Activated CD8-positive, alpha-beta T cell treated with anti-CD3 and anti-CD28 coated beads for 36 hours (primary cell): ENCODE results near the gene TACR1. TPM values are rescaled to one million over a fixed set of nuclear protein-coding genes. Genes with fewer than 3 reads are reported as not detected.

Source experiments
- ATAC-seq: fragments of 200-7000 bp; cut with Tn5 transposase; one replicate; pipeline ENCODE4 v1.10.0; 2021; ENCODE audit warnings: mild to moderate bottlenecking, moderate library complexity
- CTCF ChIA-PET: fragments of 350-600 bp; sonication (Branson Sonifier 250); formaldehyde crosslinking; loops from one replicate; lab custom pipeline; 2021; ENCODE audit warnings: antibody characterized with exemption; lab: Charles Lee
- POLR2A ChIA-PET: fragments of 350-600 bp; sonication (Branson Sonifier 250); formaldehyde crosslinking; loops from one replicate; lab custom pipeline; 2021; ENCODE audit warnings: antibody characterized with exemption; lab: Charles Lee
- DNase-seq: peaks from one replicate; pipeline ENCODE4 v3.0.0-alpha.2; 2020
- H3K27ac Mint-ChIP-seq: one replicate; pipeline ENCODE4 v1.8.0; 2021; ENCODE audit warnings: mild to moderate bottlenecking, mixed read lengths
- H3K27me3 Mint-ChIP-seq: one replicate; pipeline ENCODE4 v1.8.0; 2021; ENCODE audit warnings: mixed read lengths
- H3K36me3 Mint-ChIP-seq: one replicate; pipeline ENCODE4 v1.8.0; 2021; ENCODE audit warnings: low read depth, mixed read lengths
- H3K4me1 Mint-ChIP-seq: one replicate; pipeline ENCODE4 v1.8.0; 2021; ENCODE audit warnings: low read depth, mixed read lengths
- H3K4me3 Mint-ChIP-seq: one replicate; pipeline ENCODE4 v1.8.0; 2021; ENCODE audit warnings: mild to moderate bottlenecking, moderate library complexity, mixed read lengths
- H3K9me3 Mint-ChIP-seq: one replicate; pipeline ENCODE4 v1.8.0; 2021; ENCODE audit warnings: mixed read lengths
- CTCF ChIP-seq: fragments of 200-600 bp; IDR thresholded peaks from one replicate; pipeline ENCODE4 v1.8.0; 2022; ENCODE audit warnings: antibody characterized with exemption, mild to moderate bottlenecking
- intact Hi-C: fragments of 100-400 bp; cut with micrococcal nuclease; formaldehyde crosslinking; loops from one replicate; pipeline ENCODE4 v1.10.0; 2022
- total RNA-seq, 2 experiments: library from RNA; stranded (reverse); gene quantifications; one replicate each; pipeline ENCODE4 v1.2.3, GENCODE V29; 2021

Gene TACR1
- total RNA-seq, 2 experiments from 2014 or later: not detected

GRCh38 chr2:75047189-75047991 lies 151.9 kb downstream of the TACR1 start:
- ATAC-seq: no peak
- ChIA-PET CTCF (no interaction called here), POLR2A (interaction anchor here (0.6 to 0.7 kb wide), 2 partner anchors 31 to 98 kb away, joined by 3 read pairs; no protein-coding TSS in a partner anchor)
- Mint-ChIP-seq H3K36me3 (no peaks in the 10 kb centered on the region), H3K4me3 (no peak overlapping the region), H3K4me1 (no peaks in the 10 kb centered on the region), H3K27ac (no peak overlapping the region), H3K9me3 (no peaks in the 10 kb centered on the region), H3K27me3 (no peaks in the 10 kb centered on the region)
- no peak for DNase-seq
- no peak for TF ChIP-seq CTCF
- intact Hi-C loops: no loop called here

- H3K4me1 Mint-ChIP-seq: no peaks in the 10 kb centered on the region
- ATAC-seq (no peak), DNase-seq (no peak)
- no peaks in the 10 kb centered on the region for H3K9me3 Mint-ChIP-seq
- H3K36me3 Mint-ChIP-seq: no peaks in the 10 kb centered on the region
- no peak for TF ChIP-seq CTCF
- intact Hi-C loops: no loop called here
- POLR2A ChIA-PET: no interaction called here
- no peak overlapping the region for H3K4me3 Mint-ChIP-seq
- no peak overlapping the region for H3K27ac Mint-ChIP-seq
- CTCF ChIA-PET: interaction anchor here (0.7 to 0.9 kb wide), 2 partner anchors 19 kb away, joined by 3 to 6 read pairs; no protein-coding TSS in a partner anchor
- no peaks in the 10 kb centered on the region for H3K27me3 Mint-ChIP-seq
These were observed 153.7 kb downstream of the TACR1 start for GRCh38 chr2:75045526-75046050.

GRCh38 chr2:75044291-75044690 lies 155.0 kb downstream of the TACR1 start:
- no peaks in the 10 kb centered on the region for H3K36me3 Mint-ChIP-seq
- no peak for DNase-seq
- POLR2A ChIA-PET: no interaction called here
- no peak for TF ChIP-seq CTCF
- no peaks in the 10 kb centered on the region for H3K9me3 Mint-ChIP-seq
- H3K4me3 Mint-ChIP-seq: no peak overlapping the region
- intact Hi-C loops: no loop called here
- CTCF ChIA-PET: no interaction called here
- H3K27ac Mint-ChIP-seq: no peak overlapping the region
- H3K4me1 Mint-ChIP-seq: no peaks in the 10 kb centered on the region
- ATAC-seq: no peak
- no peaks in the 10 kb centered on the region for H3K27me3 Mint-ChIP-seq

- POLR2A ChIA-PET: interaction anchor here (1.0 kb wide), 1 partner anchor 40 kb away, joined by 3 read pairs; no protein-coding TSS in a partner anchor
- no peak for TF ChIP-seq CTCF
- DNase-seq (no peak), ATAC-seq (no peak)
- intact Hi-C loops: no loop called here
- Mint-ChIP-seq H3K27me3 (no peaks in the 10 kb centered on the region), H3K9me3 (no peaks in the 10 kb centered on the region), H3K36me3 (no peaks in the 10 kb centered on the region), H3K27ac (no peak overlapping the region), H3K4me1 (no peaks in the 10 kb centered on the region), H3K4me3 (no peak overlapping the region)
- CTCF ChIA-PET: no interaction called here
These were observed 156.5 kb downstream of the TACR1 start for GRCh38 chr2:75042823-75043222.
